ENCODE data around the gene SNRPA1. TPM values are rescaled to one million over a fixed set of nuclear protein-coding genes. Genes with fewer than 3 reads are reported as not detected.
"Not testable (repeated sequence)": the region's sequence is repeated elsewhere in the genome, so short reads cannot be mapped to it uniquely, and the experiment has no call there.

The SNRPA1 gene
- total RNA-seq, 4 donors from 2014 or later = 29.0 to 48.4 (median 38.5) TPM

- intact Hi-C loops (cut with DNase I; ENCODE audit: low total_unique reads) = no loop called here
- WGBS, 2 donors = 61 to 69% methylated on average over 10 of the region's 10 CpGs
- no peak for DNase-seq (ENCODE audit: low spot score in 2 of 2)
- TF ChIP-seq POLR2A (IDR thresholded peaks at IDR 0.05) = no peak
- TF ChIP-seq CTCF (IDR thresholded peaks at IDR 0.05) = no peak
- no peak overlapping the region for H3K4me3 ChIP-seq (ENCODE audit: low read depth, poor library complexity, severe bottlenecking)
Measured at GRCh38 chr15:101293122-101293521, 1.9 kb downstream of the SNRPA1 start.

- no peak for TF ChIP-seq POLR2A (IDR thresholded peaks at IDR 0.05)
- TF ChIP-seq CTCF (IDR thresholded peaks at IDR 0.05) = peak in 1 of 3 donors; percentile 25
- DNase-seq (ENCODE audit: low spot score in 2 of 2) = peak in 1 of 2 donors; percentile 46
- intact Hi-C loops (cut with DNase I; ENCODE audit: low total_unique reads) = no loop called here
- 66 to 75% methylated on average over 8 of the region's 8 CpGs for WGBS, 2 donors
- H3K4me3 ChIP-seq (ENCODE audit: low read depth, poor library complexity, severe bottlenecking) = no peak overlapping the region
Measured at GRCh38 chr15:101288905-101289513, 6.0 kb downstream of the SNRPA1 start.

- WGBS, 2 donors = 96% methylated on average over 6 of the region's 6 CpGs
- DNase-seq (ENCODE audit: low spot score in 2 of 2); H3K4me3 ChIP-seq (ENCODE audit: low read depth, poor library complexity, severe bottlenecking); intact Hi-C loops (cut with DNase I; ENCODE audit: low total_unique reads): not testable (repeated sequence)
Measured at GRCh38 chr15:101287342-101287741, 7.7 kb downstream of the SNRPA1 start.

- TF ChIP-seq CTCF (IDR thresholded peaks at IDR 0.05) = no peak
- intact Hi-C loops (cut with DNase I; ENCODE audit: low total_unique reads) = no loop called here
- no peak for DNase-seq (ENCODE audit: low spot score in 2 of 2)
- 92 to 93% methylated on average over 9 of the region's 9 CpGs for WGBS, 2 donors
- no peak overlapping the region for H3K4me3 ChIP-seq (ENCODE audit: low read depth, poor library complexity, severe bottlenecking)
Measured at GRCh38 chr15:101286471-101287114, 8.5 kb downstream of the SNRPA1 start.

- intact Hi-C loops (cut with DNase I; ENCODE audit: low total_unique reads) = no loop called here
- TF ChIP-seq CTCF (IDR thresholded peaks at IDR 0.05) (no peak), POLR2A (IDR thresholded peaks at IDR 0.05) (no peak)
- DNase-seq (ENCODE audit: low spot score in 2 of 2) = no peak
- no peak overlapping the region for H3K4me3 ChIP-seq (ENCODE audit: low read depth, poor library complexity, severe bottlenecking)
- 84 to 87% methylated on average over 6 of the region's 6 CpGs for WGBS, 2 donors
Measured at GRCh38 chr15:101283931-101284330, 11.1 kb downstream of the SNRPA1 start.

GRCh38 chr15:101280007-101280406, 15.0 kb downstream of the SNRPA1 start:
- TF ChIP-seq CTCF (IDR thresholded peaks at IDR 0.05) = no peak
- no peak for TF ChIP-seq POLR2A (IDR thresholded peaks at IDR 0.05)
- DNase-seq (ENCODE audit: low spot score in 2 of 2) = no peak
- 83 to 90% methylated on average over 2 of the region's 2 CpGs for WGBS, 2 donors
- no peak overlapping the region for H3K4me3 ChIP-seq (ENCODE audit: low read depth, poor library complexity, severe bottlenecking)
- intact Hi-C loops (cut with DNase I; ENCODE audit: low total_unique reads) = no loop called here
